OCI-M1 (cell line): Measurements from ENCODE around the gene CCDC183.
"Not testable (repeated sequence)": the region's sequence is repeated elsewhere in the genome, so short reads cannot be mapped to it uniquely, and the experiment has no call there.

Experiments
- DNase-seq: peaks from one replicate; lab custom pipeline; 2025; lab: John Stamatoyannopoulos, UW

Gene CCDC183

GRCh38 chr9:136824496-136825225 lies 28.5 kb downstream of the CCDC183 start:
- no peak for DNase-seq

GRCh38 chr9:136825295-136826187 lies 29.4 kb downstream of the CCDC183 start:
- no peak for DNase-seq

- DNase-seq: no peak
These were observed 30.0 kb downstream of the CCDC183 start for GRCh38 chr9:136826188-136826541.

- DNase-seq: no peak
These were observed 30.8 kb downstream of the CCDC183 start for GRCh38 chr9:136826703-136827582.

GRCh38 chr9:136827794-136828473 lies 31.8 kb downstream of the CCDC183 start:
- DNase-seq: no peak

GRCh38 chr9:136828474-136829140 lies 32.5 kb downstream of the CCDC183 start:
- DNase-seq: no peak

GRCh38 chr9:136829412-136829811 lies 33.3 kb downstream of the CCDC183 start:
- no peak for DNase-seq

- DNase-seq: no peak
These were observed 34.1 kb downstream of the CCDC183 start for GRCh38 chr9:136829981-136830885.

GRCh38 chr9:136831002-136831719 lies 35.0 kb downstream of the CCDC183 start:
- no peak for DNase-seq

- no peak for DNase-seq
These were observed 35.6 kb downstream of the CCDC183 start for GRCh38 chr9:136831720-136832104.

GRCh38 chr9:136832581-136832980 lies 36.4 kb downstream of the CCDC183 start:
- no peak for DNase-seq

- not testable (repeated sequence) for DNase-seq
These were observed 37.4 kb downstream of the CCDC183 start for GRCh38 chr9:136833381-136834048.

GRCh38 chr9:136835162-136835931 lies 39.2 kb downstream of the CCDC183 start:
- DNase-seq: no peak

GRCh38 chr9:136835932-136836904 lies 40.1 kb downstream of the CCDC183 start:
- no peak for DNase-seq

GRCh38 chr9:136837146-136837855 lies 41.2 kb downstream of the CCDC183 start:
- no peak for DNase-seq

GRCh38 chr9:136837856-136838277 lies 41.7 kb downstream of the CCDC183 start:
- not testable (repeated sequence) for DNase-seq
